COLO829 (cell line): ENCODE data around the gene KCNK17.

Experiments used
- DNase-seq: peaks from one replicate; pipeline ENCODE4 v3.0.0; 2012; ENCODE audit warnings: low spot score

KCNK17 gene

DNA sequence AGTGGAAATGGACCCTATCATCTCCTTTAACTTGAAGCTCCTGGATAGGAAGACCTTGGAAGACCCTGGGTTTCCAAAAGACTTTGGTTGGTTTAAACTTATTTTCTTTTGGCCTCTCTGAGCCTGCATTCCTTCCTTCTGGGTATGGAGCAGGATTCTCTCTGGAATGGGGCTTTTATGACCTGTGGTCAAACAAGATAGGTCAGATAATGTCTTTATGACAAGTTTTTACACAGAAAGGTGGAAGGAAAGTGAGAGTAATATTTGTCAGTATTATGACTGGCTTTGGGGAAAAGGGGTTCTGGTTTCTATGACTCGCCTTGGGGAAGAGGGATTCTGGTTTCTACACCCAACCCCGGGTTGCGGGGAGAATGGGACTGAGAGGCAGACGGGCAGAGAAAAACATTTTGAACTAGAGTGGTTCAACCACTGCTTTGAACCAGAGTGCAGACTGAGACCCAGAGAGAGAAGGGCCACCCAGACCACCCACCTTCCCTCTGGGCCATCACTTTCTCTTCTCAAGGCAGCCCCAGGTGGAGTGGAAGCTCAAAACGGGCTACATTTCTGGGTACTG lies 47.4 kb downstream of the KCNK17 start:
- no peak for DNase-seq

DNA sequence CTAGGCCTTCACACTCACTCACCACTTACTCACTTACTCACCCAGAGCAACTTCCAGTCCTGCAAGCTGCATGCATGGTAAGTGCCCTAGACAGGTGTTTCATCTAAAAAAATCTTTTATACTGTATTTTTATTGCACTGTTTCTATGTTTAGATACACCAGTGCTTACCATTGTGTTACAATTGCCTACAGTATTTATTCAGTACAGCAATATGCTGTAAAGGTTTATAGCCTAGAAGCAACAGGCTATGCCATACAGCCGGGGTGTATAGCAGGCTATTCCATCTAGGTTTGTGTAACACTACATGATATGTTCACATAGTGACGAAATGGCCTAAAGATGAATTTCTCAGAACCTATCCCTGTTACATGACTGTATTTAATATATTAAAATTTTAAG lies 47.8 kb downstream of the KCNK17 start:
- no peak for DNase-seq

DNA sequence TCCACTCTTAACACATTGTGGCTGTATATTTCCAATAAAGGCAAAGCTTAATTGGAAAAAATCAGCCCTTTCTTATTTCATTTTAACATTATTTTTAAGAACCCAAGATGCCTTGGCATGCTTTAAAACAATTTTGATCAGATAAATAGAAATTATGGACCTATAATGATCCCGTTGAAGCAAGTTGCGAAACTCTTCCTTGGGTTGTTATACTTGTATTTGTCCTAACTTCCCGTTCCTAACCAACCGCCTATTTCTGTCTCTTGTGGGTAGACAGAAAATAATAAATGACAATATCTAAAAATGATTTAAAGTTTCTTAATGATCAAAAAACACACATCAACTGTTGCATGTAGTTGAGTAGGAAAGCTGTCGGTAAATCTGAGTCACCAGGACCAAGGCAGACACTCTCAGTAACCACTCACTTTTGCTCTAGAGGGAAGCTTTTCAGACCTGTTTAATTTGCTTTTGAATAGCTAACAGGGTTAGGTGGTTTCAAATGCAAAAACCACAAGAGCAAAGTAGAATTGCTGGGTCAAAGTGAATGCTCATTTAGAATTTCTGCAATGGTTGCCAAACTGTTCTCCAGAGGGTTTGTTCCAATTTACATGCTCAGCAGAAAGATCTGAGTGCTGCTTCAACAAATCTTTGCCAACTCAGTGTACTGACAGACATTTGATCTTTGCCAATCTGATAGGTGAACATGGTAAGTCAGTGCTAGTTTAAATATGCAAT lies 50.7 kb downstream of the KCNK17 start:
- no peak for DNase-seq

DNA sequence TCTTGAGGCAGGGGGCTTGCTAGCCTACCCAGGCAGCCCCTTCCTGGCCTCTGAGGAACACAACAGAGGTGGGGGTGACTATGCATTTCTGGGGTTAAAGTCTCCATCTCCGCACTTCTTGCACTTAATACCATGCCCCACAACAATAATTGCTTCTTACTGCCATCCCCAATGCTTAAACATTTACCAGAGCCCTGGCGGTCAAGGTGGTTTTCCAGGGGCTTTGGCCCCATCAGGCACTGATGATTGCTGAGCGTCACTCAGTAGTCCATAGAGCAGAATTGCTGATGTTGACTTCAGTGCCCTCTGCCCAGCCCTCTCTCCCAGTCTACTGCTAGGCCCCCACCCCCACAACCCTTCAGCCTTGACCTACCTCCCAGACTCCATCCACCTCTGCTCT lies 52.5 kb downstream of the KCNK17 start:
- DNase-seq, result no peak

DNA sequence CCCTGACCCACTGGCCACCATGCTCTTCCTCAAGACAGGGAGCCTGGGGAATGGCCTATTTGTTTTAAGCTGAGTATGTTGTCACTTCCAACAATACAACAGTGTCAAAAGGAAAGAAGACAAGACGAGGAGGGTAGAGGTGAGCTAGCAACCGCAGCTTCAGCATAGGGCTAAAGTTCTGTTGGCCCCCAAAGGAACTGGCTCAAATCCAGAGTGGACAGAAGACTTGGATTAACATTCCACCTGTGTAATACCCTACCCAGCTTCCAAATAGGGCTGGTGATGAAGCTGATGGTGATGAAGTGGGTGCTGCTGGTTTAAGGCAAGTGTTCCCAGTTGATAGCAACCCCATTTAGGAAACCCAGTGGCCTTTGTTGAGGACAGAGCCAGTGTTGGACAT lies 53.3 kb downstream of the KCNK17 start:
- no peak for DNase-seq

DNA sequence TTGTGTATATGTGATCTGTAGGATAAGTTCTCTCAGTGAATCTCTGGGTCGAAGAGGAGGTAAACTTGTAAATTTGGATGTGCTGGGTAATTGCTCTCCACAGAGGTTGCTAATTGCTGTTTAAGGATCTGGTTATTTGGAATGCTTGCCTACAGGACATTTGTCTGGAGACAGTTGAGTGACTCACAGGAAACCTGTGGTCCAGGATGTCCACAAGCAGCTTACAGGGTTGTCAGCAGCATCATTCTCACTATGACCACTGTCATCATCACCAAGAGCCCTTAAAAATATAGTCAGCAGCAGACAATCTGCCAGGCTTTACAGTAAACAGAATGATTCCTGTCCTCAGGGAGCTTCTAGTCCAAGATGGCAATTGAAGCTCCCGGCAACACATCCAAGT lies 53.8 kb downstream of the KCNK17 start:
- DNase-seq, result no peak

DNA sequence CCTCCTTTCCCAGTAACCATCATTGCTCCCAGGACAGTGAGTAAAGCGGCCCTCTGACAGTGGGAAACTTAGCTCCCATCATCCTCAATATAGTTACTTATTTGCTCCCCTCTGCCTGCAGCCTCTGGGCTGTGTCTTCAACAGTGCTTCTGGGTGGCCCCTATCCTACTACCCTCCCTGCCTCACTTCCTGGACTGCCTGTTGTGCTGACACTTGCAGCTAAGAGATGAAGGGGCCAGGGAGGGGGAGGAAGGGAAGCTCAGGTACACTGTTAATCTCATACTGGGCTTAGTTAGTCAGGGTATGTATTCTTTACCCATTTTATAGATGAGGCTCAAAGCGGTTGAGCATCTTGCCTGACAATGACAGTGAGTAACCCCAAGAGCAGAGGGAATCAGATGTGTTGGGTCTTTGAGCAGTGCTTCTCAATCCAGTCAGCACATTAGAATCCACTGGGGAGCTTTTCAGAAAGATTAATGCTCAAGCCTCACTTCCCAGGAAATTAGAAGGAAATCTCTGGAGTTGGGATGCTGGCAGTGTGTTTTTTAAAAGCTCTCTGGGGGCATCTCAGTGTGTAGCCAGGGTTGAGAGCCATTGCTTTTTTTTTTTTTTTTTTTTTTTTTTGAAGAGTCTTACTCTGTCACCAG lies 57.8 kb downstream of the KCNK17 start:
- DNase-seq, result no peak

DNA sequence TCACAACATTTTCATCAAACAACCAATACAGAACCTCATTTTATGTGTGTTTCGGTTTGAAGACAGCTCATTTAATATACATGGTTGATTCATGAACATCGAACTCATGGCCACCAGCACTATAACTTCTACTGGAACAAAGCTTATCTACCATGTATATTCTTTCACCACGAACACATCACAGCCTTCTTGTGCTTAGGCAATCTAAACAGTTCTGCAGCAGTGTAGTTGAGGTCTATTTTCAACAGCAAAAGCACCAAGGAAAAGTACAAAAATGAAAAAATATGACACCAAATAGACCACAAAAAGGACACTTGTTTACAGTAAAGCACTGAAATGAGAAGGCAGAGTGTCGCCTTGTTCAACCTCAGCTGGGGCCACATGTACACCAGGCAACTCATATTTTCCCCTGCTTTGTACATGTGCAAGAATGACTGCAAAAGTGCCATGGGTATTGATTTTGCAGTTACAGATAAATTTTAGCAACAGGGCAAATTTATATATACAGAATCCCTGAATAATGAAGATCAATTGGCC lies 59.2 kb downstream of the KCNK17 start:
- no peak for DNase-seq

DNA sequence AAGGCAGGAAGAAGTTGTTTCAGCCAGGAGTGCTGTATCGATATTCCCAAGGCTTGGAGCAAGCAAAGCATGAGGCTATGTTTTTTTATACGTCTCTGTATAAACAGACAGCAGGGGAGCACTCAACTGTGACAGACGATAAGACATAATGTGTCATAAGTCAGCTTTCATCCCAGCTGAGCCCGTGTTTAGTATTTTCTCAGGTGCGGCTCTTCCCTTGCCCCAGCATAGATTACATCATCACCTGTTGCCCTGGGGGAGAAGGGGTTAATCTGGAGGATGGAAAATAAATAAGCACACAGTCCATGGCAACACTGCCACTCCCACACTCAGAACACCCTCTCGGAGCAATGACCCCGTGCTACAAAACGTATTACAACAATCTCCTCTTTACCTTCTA lies 62.8 kb downstream of the KCNK17 start:
- no peak for DNase-seq

DNA sequence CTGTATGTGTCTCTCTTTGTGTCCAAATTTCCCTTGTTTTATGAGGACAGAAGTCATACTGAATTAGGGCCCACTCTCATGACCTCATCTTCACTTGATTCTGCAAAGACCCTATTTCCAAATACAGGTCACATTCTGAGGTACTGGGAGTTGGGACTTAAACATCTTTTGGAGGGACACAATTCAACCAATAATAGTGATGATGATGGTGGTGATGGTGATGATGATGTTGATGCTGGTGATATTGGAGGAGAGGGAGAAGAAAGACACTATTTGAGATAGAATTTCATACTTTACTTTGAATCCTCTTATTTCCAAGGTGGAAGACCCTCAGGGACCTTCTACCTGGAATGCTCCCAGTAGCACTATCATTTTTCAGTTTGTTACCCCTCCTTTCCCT lies 63.7 kb downstream of the KCNK17 start:
- no peak for DNase-seq

DNA sequence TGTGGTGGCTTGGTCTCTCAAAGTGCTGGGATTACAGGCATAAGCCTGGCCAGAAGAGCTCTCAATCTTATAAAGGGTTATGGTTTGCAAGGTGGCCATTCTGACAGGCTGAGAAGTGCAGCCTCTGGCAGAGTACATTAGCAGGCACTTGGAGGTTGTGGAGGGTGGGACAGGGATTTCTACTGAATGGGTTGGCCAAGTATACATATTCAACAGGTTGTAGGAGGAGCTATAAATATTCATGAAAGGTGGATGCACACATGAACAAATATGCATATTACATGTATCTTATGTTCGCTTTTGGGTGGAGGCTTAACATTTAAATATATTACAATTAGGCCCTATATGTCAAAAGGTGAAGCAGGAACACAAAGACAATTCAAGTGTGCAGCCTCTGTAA lies 64.9 kb downstream of the KCNK17 start:
- DNase-seq, result no peak
